HCEC 1CT (cell line): ENCODE results near the gene SDR42E2.
"Not testable (repeated sequence)": the region's sequence is repeated elsewhere in the genome, so short reads cannot be mapped to it uniquely, and the experiment has no call there.

Experiments used
- DNase-seq: peaks from one replicate; pipeline ENCODE4 v3.0.0-alpha.2; 2017

The SDR42E2 gene

DNA sequence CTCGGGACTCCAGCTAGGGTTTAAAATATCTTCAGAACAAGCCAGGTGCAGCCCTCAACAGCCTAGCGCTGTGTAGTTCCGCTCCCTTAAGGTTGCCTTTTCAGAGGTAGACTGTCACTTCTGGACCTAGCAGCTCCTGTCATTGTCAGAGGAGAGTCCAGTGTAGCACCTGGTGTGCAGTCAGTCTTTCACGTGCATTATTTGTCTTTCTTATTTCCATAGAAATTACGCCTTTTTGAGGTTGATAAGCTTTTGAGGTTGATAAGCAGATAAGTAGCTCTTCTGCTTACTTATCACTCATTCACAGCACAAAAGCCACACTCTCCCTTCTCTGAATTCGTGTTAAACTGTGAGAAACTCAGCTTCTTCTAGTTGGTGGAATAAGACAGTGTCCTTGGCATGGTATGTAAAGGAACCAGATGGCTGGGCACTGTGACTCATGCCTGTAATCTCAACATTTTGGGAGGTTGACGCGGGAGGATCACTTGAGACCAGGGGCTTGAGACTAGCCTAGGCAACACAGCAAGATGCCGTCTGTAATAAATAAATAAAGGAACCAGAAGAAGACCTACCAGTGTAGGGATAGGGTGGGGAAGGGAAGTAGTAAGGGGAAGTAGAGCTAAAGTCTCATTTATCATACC, 54.0 kb downstream of the SDR42E2 start:
- DNase-seq, result peak; percentile 38

- not testable (repeated sequence) for DNase-seq
Measured at GRCh38 chr16:22216832-22217225, 54.5 kb downstream of the SDR42E2 start.

- no peak for DNase-seq
Measured at GRCh38 chr16:22217890-22218730, 55.8 kb downstream of the SDR42E2 start.

- no peak for DNase-seq
Measured at GRCh38 chr16:22219389-22220068, 57.2 kb downstream of the SDR42E2 start.

DNA sequence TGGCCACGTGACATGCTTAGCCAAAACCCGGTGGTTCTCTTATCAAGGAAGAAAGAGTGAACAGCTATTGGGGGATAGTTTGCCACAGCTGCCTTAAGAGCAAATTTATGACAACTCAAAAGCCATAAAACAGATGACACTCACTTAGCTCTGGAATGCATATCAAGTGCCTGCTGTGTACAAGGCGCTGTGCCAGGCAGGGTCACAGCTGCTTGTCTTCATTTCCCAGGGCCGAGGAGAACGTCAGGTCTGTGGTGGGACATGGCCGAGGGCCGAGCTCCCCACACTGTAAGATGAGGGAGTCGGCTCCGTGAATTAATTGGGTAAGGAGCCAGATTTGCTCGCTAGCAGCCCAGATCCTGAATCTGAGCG, 57.7 kb downstream of the SDR42E2 start:
- no peak for DNase-seq

DNA sequence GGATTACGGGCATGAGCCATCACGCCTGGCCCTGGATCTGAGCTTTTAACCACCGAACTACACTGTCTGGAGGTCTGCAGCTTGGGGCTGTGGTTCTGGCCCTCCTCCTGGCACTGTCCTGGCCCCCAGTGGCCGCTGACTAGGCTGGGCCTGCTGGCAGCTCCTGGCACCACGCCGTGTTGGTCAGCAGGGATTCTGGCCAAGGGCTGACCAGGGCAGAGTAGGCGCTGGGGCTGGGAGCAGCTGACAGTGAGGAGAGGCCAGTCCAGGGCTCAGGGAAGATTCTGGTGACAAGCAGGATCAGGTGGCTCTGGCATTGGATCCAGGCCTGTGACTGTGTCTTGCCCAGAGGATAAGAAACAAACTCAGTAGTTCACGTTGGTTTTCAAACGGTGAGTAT, 58.4 kb downstream of the SDR42E2 start:
- no peak for DNase-seq

- no peak for DNase-seq
Measured at GRCh38 chr16:22222006-22222405, 59.7 kb downstream of the SDR42E2 start.

- DNase-seq, result no peak
Measured at GRCh38 chr16:22222998-22223397, 60.7 kb downstream of the SDR42E2 start.

DNA sequence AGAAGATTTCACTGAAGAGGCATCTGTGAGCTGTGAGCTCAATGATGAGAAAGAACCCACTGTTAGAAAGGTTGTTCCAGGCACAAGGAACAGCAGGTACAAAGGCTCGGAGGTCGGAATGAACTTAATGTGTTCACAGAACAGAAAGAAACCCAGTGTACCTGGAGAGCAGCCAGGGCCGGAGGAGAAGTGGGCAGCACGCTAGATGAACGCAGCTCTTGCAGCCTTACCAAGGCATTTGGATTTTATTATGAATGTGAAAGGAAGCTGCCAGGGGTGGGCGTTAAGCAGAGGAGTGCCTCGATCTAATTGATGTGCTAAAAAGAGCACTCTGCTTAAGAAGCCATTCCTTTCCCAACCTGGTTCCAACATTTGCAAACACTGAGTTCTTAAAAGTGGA, 62.8 kb downstream of the SDR42E2 start:
- DNase-seq, result no peak

- DNase-seq, result no peak
Measured at GRCh38 chr16:22229889-22230288, 67.6 kb downstream of the SDR42E2 start.

DNA sequence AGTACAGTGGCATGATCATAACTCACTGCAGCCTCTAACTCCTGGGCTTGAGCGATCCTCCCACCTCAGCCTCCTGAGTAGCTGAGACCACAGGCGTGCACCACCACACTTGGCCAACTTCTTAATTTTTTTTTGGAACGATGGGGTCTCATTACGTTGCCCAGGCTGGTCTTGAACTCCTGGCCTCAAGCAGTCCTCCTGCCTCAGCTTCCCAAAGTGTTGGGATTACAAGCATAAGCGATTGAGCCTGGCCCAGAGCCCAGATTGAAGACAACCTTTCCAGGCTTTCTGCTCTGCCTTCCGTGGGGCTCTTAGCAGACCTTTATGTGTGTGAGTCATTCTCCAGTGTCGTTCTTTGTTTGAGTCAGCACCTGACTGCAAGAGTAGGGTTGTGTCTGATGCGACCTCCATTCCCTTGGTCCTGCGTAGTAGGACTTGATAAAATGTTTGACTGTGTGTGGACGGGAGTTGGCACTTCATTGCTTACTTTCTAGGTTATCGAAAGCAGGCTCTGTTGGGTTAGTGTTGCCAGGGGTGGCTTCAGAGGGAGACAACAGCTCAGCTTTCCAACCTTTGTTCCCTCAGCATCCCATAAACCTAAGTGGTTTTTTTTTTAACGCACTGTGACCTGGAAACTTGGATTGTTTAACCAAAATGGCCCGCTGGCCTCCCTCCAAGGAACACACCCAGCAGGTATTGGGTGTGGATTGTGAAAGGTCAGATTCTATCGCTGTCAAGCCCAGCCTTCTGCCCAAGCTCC, 70.2 kb downstream of the SDR42E2 start:
- DNase-seq, result peak; percentile 9

DNA sequence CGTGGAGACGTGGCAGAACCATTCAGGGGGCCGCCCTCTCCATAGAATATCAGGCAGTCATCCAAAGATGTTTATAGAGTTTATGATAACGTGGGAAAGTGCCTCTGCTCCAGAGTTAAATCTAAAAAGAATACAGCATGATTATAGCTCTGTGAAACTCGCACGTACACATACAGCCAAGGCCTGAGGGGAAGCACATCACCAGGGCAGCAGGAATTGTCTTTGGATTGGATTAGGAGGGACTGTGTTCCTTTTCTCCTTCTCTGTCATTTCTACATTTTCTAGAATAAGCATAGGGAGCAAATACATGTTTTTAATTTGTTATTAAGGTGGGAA, 70.7 kb downstream of the SDR42E2 start:
- no peak for DNase-seq

DNA sequence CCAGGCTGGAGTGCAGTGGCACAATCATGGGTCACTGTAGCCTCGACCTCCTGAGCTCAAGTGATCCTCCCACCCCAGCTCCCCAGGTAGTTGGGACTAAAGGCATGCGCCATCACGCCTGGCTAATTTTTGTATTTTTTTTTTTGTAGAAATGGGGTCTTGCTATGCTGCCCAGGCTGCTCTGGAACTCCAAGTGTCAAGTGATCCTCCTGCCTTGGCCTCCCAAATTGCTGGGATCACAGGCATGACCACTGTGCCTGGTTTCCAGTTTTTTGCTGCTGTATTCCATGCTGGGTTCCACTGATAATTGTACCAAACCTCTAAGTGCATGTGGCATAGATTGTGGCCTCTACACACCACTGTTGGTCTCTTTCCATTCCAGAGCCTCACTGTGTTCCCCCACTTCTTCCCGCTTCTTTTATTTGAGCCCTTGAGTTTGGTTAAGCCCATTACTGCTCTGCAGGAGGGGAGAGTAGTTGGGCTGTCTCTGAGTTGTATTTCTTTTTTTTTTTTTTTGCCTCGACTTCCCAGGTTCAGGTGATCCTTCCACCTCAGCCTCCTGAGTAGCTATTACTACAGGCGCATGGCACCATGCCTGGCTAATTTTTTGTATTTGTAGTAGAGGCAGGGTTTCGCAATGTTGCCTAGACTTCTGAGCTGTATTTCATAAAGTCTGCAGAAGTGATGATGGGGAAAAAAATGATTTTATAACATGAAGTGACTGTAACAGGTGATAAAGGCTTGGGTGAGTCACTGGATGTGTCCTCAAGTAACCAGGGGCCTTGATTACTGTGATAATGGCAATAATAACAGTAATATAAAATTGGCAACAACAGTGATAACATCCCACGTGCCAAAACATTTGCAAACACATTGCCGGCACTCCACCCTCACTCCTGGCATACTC, 73.8 kb downstream of the SDR42E2 start:
- DNase-seq, result no peak

DNA sequence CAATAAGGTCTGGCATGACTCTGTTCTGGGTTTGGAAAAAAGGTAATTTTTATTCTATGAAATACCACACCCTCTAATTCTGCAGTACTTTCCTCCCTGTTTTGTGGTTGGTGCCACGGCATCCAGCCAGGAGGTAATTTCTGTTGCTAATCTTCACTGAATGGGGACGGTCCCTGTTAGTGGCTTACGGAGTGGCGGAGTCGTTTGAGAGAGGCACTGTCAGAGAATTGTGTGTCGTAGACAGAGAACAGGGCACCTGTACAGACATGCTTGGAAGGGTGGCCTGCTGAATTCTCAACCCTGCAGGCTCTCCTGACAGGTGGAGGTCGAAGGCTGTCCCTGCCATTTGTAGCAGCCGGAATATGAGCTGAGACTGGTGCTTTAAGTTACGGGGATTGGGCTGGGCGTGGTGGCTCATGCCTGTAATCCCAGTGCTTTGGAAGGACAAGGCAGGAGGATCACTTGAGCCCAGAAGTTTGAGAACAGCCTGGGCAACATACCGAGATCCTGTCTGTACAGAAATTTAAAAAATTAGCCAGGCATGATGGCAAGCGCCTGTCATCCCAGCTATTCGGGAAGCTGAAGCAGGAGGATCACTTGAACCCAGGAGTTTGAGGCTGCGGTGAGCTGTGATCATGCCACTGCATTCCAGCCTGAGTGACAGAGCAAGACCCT, 77.0 kb downstream of the SDR42E2 start:
- no peak for DNase-seq

- DNase-seq, result no peak
Measured at GRCh38 chr16:22240023-22240710, 77.9 kb downstream of the SDR42E2 start.
